ENCODE data around the gene PLPP6. TPM values are rescaled to one million over a fixed set of nuclear protein-coding genes. Genes with fewer than 3 reads are reported as not detected.
A peak's percentile ranks its signal among the peaks of the same experiment; 100 is the strongest.

PLPP6 gene
- 10 to 100 TPM in 7 of 9 donors, 1 to 10 TPM in 2; 7.9 to 17.1 (median 11.4) TPM for total RNA-seq
- polyA plus RNA-seq, result 10 to 100 TPM in 1 of 3 donors, 1 to 10 TPM in 2; 2.2 to 12.1 (median 3.9) TPM
- long read RNA-seq, donor 1, transcript PLPP6-201 (1 exons, 2,944 nt), result major isoform, 29 of 29 reads
- long read RNA-seq, donor 1, partial matches to known transcripts, result 0 of 29 reads
- long read RNA-seq, donor 1, other reads (novel, unspliced or antisense), result 0 of 29 reads
- long read RNA-seq, donor 2, transcript PLPP6-201 (1 exons, 2,944 nt), result major isoform, 19 of 19 reads
- long read RNA-seq, donor 2, partial matches to known transcripts, result 0 of 19 reads
- long read RNA-seq, donor 2, other reads (novel, unspliced or antisense), result 0 of 19 reads
- long read RNA-seq, donor 3, transcript PLPP6-201 (1 exons, 2,944 nt), result major isoform, 16 of 16 reads
- long read RNA-seq, donor 3, partial matches to known transcripts, result 0 of 16 reads
- long read RNA-seq, donor 3, other reads (novel, unspliced or antisense), result 0 of 16 reads
- long read RNA-seq, donor 4, partial matches to known transcripts, result 0 of 4 reads
- long read RNA-seq, donor 4, other reads (novel, unspliced or antisense), result 0 of 4 reads
- long read RNA-seq, donor 5, transcript PLPP6-201 (1 exons, 2,944 nt), result major isoform, 39 of 39 reads
- long read RNA-seq, donor 5, partial matches to known transcripts, result 0 of 39 reads
- long read RNA-seq, donor 5, other reads (novel, unspliced or antisense), result 0 of 39 reads
- long read RNA-seq, donor 6, partial matches to known transcripts, result 0 of 4 reads
- long read RNA-seq, donor 6, other reads (novel, unspliced or antisense), result 0 of 4 reads
- long read RNA-seq, donor 7, partial matches to known transcripts, result 0 of 3 reads
- long read RNA-seq, donor 7, other reads (novel, unspliced or antisense), result 0 of 3 reads
- long read RNA-seq, donor 8, transcript PLPP6-201 (1 exons, 2,944 nt), result major isoform, 23 of 23 reads
- long read RNA-seq, donor 8, partial matches to known transcripts, result 0 of 23 reads
- long read RNA-seq, donor 8, other reads (novel, unspliced or antisense), result 0 of 23 reads
- long read RNA-seq, donor 9, transcript PLPP6-201 (1 exons, 2,944 nt), result major isoform, 11 of 11 reads
- long read RNA-seq, donor 9, partial matches to known transcripts, result 0 of 11 reads
- long read RNA-seq, donor 9, other reads (novel, unspliced or antisense), result 0 of 11 reads
- long read RNA-seq, donor 10, transcript PLPP6-201 (1 exons, 2,944 nt), result major isoform, 14 of 14 reads
- long read RNA-seq, donor 10, partial matches to known transcripts, result 0 of 14 reads
- long read RNA-seq, donor 10, other reads (novel, unspliced or antisense), result 0 of 14 reads

- no peaks in the 10 kb centered on the region for H3K36me3 ChIP-seq (replicated peaks in 1 of 2)
- 1 to 8% (median 4%) methylated on average over 14 to 70 of the region's 70 CpGs for WGBS, 4 donors
- peak in 5 of 6 experiments; percentile 36 to 65 (median 53) for TF ChIP-seq CTCF (IDR thresholded peaks at IDR 0.05)
- TF ChIP-seq POLR2A (IDR thresholded peaks at IDR 0.05), result peak in 1 of 2 donors; percentile 61
- intact Hi-C loops (cut with DNase I), result loop anchor here in 1 of 2 donors (5.0 kb wide), 1 partner anchor 80 kb away; the partner anchor contains the start of gene AK3
- H3K4me3 ChIP-seq, result peak within 1 kb of the TSS; percentile 5 to 72 (median 55)
- peak within 1 kb of the TSS in 4 of 5 donors; percentile 55 to 87 (median 72) for H3K27ac ChIP-seq
- peaks cover 10 to 24% of the 10 kb centered on the region in 2 donors for H3K4me1 ChIP-seq (replicated peaks in 1 of 2)
- H3K27me3 ChIP-seq, result no peaks in the 10 kb centered on the region
- peak; percentile 87 to 94 (median 90) for DNase-seq
- H3K9me3 ChIP-seq (replicated peaks in 1 of 3), result no peaks in the 10 kb centered on the region
These were observed at the start of gene PLPP6 for GRCh38 chr9:4662108-4662988. Gene PLPP6, plus strand, starts transcription at chr9:4662294. Its CDS starts 82 bp downstream, at chr9:4662376.

GRCh38 chr9:4614627-4615026 is 47.5 kb upstream of the PLPP6 start:
- no peak overlapping the region for H3K4me3 ChIP-seq
- no peaks in the 10 kb centered on the region for H3K9me3 ChIP-seq (replicated peaks in 1 of 3)
- H3K27ac ChIP-seq, result no peak overlapping the region
- H3K36me3 ChIP-seq (replicated peaks in 1 of 2), result no peaks in the 10 kb centered on the region
- TF ChIP-seq POLR2A (IDR thresholded peaks at IDR 0.05) (no peak), CTCF (IDR thresholded peaks at IDR 0.05) (no peak)
- intact Hi-C loops (cut with DNase I), result no loop called here
- H3K4me1 ChIP-seq (replicated peaks in 1 of 2), result no peaks in the 10 kb centered on the region
- H3K27me3 ChIP-seq, result no peaks in the 10 kb centered on the region
- WGBS, 4 donors, result 85 to 100% (median 93%) methylated on average over 1 of the region's 1 CpG
- DNase-seq, result no peak

DNA sequence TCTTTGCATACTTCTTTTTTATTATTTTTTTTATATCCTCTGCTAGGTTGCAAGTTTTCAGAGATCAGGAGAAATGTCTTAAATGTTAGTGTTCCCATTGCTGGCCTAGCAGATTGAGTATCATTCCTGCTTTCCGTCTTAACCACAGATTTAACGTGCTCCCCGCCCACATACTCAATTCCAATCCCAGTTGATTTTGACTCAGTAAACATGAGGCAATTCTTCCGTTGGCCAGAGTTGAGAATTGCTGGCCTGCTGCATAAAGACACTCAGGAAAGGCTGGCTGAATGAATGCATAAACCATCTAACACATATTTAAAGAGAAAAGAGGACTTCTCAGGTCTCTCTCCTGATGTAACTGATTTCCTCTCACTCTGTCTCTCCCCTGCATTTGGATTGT is 46.8 kb upstream of the PLPP6 start:
- H3K4me1 ChIP-seq (replicated peaks in 1 of 2), result no peaks in the 10 kb centered on the region
- H3K9me3 ChIP-seq (replicated peaks in 1 of 3), result no peaks in the 10 kb centered on the region
- H3K27me3 ChIP-seq, result no peaks in the 10 kb centered on the region
- H3K4me3 ChIP-seq, result no peak overlapping the region
- DNase-seq, result no peak
- TF ChIP-seq CTCF (IDR thresholded peaks at IDR 0.05) (no peak), POLR2A (IDR thresholded peaks at IDR 0.05) (no peak)
- intact Hi-C loops (cut with DNase I), result no loop called here
- no peaks in the 10 kb centered on the region for H3K36me3 ChIP-seq (replicated peaks in 1 of 2)
- 81 to 86% (median 81%) methylated on average over 4 of the region's 4 CpGs for WGBS, 4 donors
- no peak overlapping the region for H3K27ac ChIP-seq
